HepG2 (cell line): Measurements from ENCODE around the gene CDK5RAP2. TPM values are rescaled to one million over a fixed set of nuclear protein-coding genes. Genes with fewer than 3 reads are reported as not detected.

Source experiments
- DBP ChIP-seq: sonication (generic); formaldehyde crosslinking; IDR thresholded peaks from 2 replicates; pipeline ENCODE4 v1.4.0; 2020; ENCODE audit warnings: missing genetic modification reagents; ENCODE audit errors: not compliant biosample characterization
- DZIP1 ChIP-seq: sonication (generic); formaldehyde crosslinking; IDR thresholded peaks from 2 replicates; pipeline ENCODE4 v1.5.0; 2020; ENCODE audit warnings: mild to moderate bottlenecking, missing genetic modification reagents
- ETS1 ChIP-seq: sonication (generic); formaldehyde crosslinking; IDR thresholded peaks from 2 replicates; pipeline ENCODE4 v1.4.0; 2020; ENCODE audit warnings: missing genetic modification reagents
- FOSL1 ChIP-seq: sonication (generic); formaldehyde crosslinking; IDR thresholded peaks from 2 replicates; pipeline ENCODE4 v1.9.0; 2021; ENCODE audit warnings: missing genetic modification reagents, borderline replicate concordance
- FOSL2 ChIP-seq: sonication (generic); formaldehyde crosslinking; IDR thresholded peaks from 2 replicates; pipeline ENCODE4 v1.4.0; 2020; ENCODE audit warnings: missing genetic modification reagents
- MAFK ChIP-seq, 2 experiments: IDR thresholded peaks in 1 of 2; conservative IDR thresholded peaks in 1 of 2; 2 replicates each; pipeline ENCODE4 v1.6.1; 2011; ENCODE audit warnings: improper control_type of control experiment in 2 of 2, low read length in 2 of 2
- MBNL3 ChIP-seq: fragments of 250-450 bp; sonication (Bioruptor Pico); conservative IDR thresholded peaks from 2 replicates; pipeline ENCODE4 v1.8.0; 2022; ENCODE audit warnings: mild to moderate bottlenecking, inconsistent platforms
- PRDM4 ChIP-seq: sonication (generic); formaldehyde crosslinking; IDR thresholded peaks from 2 replicates; pipeline ENCODE4 v1.9.0; 2021; ENCODE audit warnings: missing genetic modification reagents, borderline replicate concordance
- SOX13 ChIP-seq, 3 experiments: fragments of 450-650 bp in 1 of 3; sonication (generic) in 1 of 3; formaldehyde crosslinking in 1 of 3; IDR thresholded peaks in 2 of 3; conservative IDR thresholded peaks in 1 of 3; 2 replicates each; pipeline versions ENCODE4 v1.5.0 to v1.6.1; 2016 to 2020; ENCODE audit warnings: antibody characterized with exemption in 1 of 3, mild to moderate bottlenecking in 1 of 3, missing compliant biosample characterization in 1 of 3, missing genetic modification reagents in 1 of 3, moderate library complexity in 1 of 3
- TEF ChIP-seq: sonication (generic); formaldehyde crosslinking; IDR thresholded peaks from 2 replicates; pipeline ENCODE4 v1.5.0; 2020; ENCODE audit warnings: missing genetic modification reagents
- THAP11 ChIP-seq: IDR thresholded peaks from 2 replicates; pipeline ENCODE4 v1.6.1; 2016; ENCODE audit warnings: missing biosample characterization, missing genetic modification reagents
- YEATS4 ChIP-seq: sonication (generic); formaldehyde crosslinking; IDR thresholded peaks from 2 replicates; pipeline ENCODE4 v1.4.0; 2020; ENCODE audit warnings: missing genetic modification reagents, borderline replicate concordance
- ZNF136 ChIP-seq: sonication (generic); formaldehyde crosslinking; IDR thresholded peaks from 2 replicates; pipeline ENCODE4 v1.8.1; 2022; ENCODE audit warnings: low read depth, mild to moderate bottlenecking, moderate library complexity, missing genetic modification reagents
- ZNF17 ChIP-seq: sonication (generic); formaldehyde crosslinking; IDR thresholded peaks from 2 replicates; pipeline ENCODE4 v1.5.0; 2020; ENCODE audit warnings: mild to moderate bottlenecking, missing genetic modification reagents
- ZNF335 ChIP-seq: sonication (generic); formaldehyde crosslinking; IDR thresholded peaks from 2 replicates; pipeline ENCODE4 v1.4.0; 2020; ENCODE audit warnings: missing genetic modification reagents
- ZNF510 ChIP-seq: sonication (generic); formaldehyde crosslinking; IDR thresholded peaks from 2 replicates; pipeline ENCODE4 v1.4.0; 2020; ENCODE audit warnings: low read depth, mild to moderate bottlenecking, missing genetic modification reagents
- ZNF788 ChIP-seq: sonication (generic); formaldehyde crosslinking; IDR thresholded peaks from 2 replicates; pipeline ENCODE4 v1.5.0; 2020; ENCODE audit warnings: mild to moderate bottlenecking, missing genetic modification reagents, borderline replicate concordance
- polyA plus RNA-seq, 8 experiments: library from polyadenylated mRNA; depleted of rRNA in 3 of 8; stranded (reverse) in 7 of 8; unstranded in 1 of 8; fragments of >200 nt; fragmentation: Illumina TruSeq in 4 of 8; extraction: Trizol in 4 of 8; gene quantifications; 2 replicates each; pipeline versions ENCODE4 v1.2.1 to v1.2.3, GENCODE V29; 2011 to 2016; ENCODE audit warnings: low read depth in 4 of 8, missing spikeins in 1 of 8, mixed read lengths in 1 of 8; ENCODE audit not compliant: insufficient read depth in 1 of 8
- total RNA-seq, 5 experiments: library from RNA; depleted of rRNA; stranded (reverse); fragments of >200 nt; fragmentation: Illumina TruSeq; extraction: Trizol; gene quantifications; 2 replicates each; pipeline ENCODE4 v1.2.3, GENCODE V29; 2016; ENCODE audit warnings: low read depth in 1 of 5

CDK5RAP2 gene
- total and polyA plus RNA-seq, 2 of the 13 experiments (the other 11 are each of a cell fraction or from before 2014, with no cell fraction given) = 31.8 to 42.2 TPM

- no peak for TF ChIP-seq PRDM4 (CRISPR knock-in tag)
- TF ChIP-seq DZIP1 = no peak
- TF ChIP-seq ZNF788 (CRISPR knock-in tag) = peak; percentile 66
- TF ChIP-seq ZNF510 (CRISPR knock-in tag) = 0 out of 2 replicates have a peak, but pooled peaks have one; percentile 63
- no peak for TF ChIP-seq DBP (CRISPR knock-in tag)
- no peak for TF ChIP-seq ZNF17 (CRISPR knock-in tag)
- TF ChIP-seq TEF (CRISPR knock-in tag) = peak; percentile 27; the same call in 1 of the 2 replicates
- no peak for TF ChIP-seq ZNF136 (CRISPR knock-in tag)
- TF ChIP-seq YEATS4 (CRISPR knock-in tag) = peak; percentile 89
- TF ChIP-seq ZNF335 = peak; percentile 59; the same call in 1 of the 2 replicates
- no peak for TF ChIP-seq MBNL3
- TF ChIP-seq MAFK (conservative IDR thresholded peaks at IDR 0.05 in 1 of 2, IDR thresholded peaks at IDR 0.05 in 1 of 2; ENCODE audit: low read length in 2 of 2) = no peak
- TF ChIP-seq FOSL2 (CRISPR knock-in tag) = peak; percentile 88
- no peak; the same call in 1 of the 2 replicates for TF ChIP-seq THAP11 (CRISPR knock-in tag)
- TF ChIP-seq SOX13 (IDR thresholded peaks at IDR 0.05) = no peak; the same call in 1 of the 2 replicates
- peak in 1 of 2 experiments; percentile 85; a peak in 2 of 4 replicates for TF ChIP-seq SOX13 (CRISPR knock-in tag; conservative IDR thresholded peaks at IDR 0.05 in 1 of 2, IDR thresholded peaks at IDR 0.05 in 1 of 2)
- no peak for TF ChIP-seq ETS1 (CRISPR knock-in tag)
- peak; percentile 62; the same call in 1 of the 2 replicates for TF ChIP-seq FOSL1 (CRISPR knock-in tag)
Measured at GRCh38 chr9:120383999-120384924, 195.7 kb downstream of the CDK5RAP2 start (continued).
